HG03196 (cell line): ENCODE results near the gene TATDN2.
"Not testable (repeated sequence)": the region's sequence is repeated elsewhere in the genome, so short reads cannot be mapped to it uniquely, and the experiment has no call there.

Experiments used
- ATAC-seq: cut with Tn5 transposase; IDR thresholded peaks from one replicate; pipeline ENCODE4 v1.9.1; 2021; ENCODE audit not compliant: unreplicated experiment

Gene TATDN2

GRCh38 chr3:10235551-10235950, 12.7 kb upstream of the TATDN2 start:
- ATAC-seq, result no peak

DNA sequence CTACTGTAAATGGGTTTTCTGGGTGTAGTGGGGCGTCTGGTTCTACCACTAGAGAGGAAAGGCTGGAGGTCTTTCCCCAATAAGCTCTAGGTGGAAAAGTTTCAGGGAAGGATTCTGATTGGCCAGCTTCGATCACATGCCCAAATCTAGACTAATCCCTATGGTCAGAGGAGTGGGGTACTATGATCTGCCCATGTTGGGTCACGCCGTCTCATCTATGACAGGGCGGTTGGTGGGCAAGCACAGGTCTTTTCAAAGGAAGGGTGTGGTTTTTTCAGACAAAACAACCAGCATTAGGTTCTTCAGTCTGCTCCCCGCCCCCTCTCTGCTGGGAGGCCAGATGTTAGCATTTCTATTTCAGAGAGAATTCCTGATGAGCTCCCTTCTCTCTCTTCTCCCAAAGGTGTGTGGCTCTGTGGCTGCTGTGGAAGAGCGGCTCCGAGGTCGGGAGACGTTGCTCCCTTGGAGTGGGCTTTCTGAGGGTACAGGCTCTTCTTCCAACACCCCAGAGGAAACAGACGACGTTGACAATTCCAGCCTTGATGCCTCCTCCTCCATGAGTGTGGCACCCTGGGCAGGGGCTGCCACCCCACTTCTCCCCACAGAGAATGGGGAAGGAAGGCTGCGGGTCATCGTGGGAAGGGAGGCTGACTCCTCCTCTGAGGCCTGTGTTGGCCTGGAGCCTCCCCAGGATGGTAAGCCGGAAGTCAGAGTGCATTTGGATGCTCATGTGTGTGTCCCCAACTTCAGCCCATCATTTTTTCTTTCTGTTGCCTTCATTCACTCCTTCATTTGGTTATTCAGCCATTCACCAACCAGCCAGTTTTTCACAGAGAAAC, 9.7 kb upstream of the TATDN2 start:
- no peak for ATAC-seq

DNA sequence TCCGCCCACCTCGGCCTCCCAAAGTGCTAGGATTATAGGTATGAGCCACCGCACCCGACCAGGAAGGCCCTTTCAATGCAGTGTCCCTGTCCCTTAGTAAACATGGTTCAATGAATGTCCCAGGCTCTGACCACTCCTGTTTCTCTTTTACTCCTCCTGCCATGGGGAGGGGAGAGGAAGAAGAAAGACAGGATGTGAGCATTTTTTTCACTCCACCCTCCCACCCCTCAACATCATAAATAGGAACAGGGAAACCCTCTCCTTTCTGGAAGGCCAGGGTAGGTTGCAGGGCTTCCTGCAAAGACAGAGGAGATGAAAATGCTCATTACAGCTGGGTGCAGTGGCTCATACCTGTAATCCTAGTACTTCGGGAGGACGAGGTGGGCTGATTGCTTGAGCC, 7.5 kb upstream of the TATDN2 start:
- ATAC-seq, result no peak

GRCh38 chr3:10242182-10243065, 5.8 kb upstream of the TATDN2 start:
- no peak for ATAC-seq

DNA sequence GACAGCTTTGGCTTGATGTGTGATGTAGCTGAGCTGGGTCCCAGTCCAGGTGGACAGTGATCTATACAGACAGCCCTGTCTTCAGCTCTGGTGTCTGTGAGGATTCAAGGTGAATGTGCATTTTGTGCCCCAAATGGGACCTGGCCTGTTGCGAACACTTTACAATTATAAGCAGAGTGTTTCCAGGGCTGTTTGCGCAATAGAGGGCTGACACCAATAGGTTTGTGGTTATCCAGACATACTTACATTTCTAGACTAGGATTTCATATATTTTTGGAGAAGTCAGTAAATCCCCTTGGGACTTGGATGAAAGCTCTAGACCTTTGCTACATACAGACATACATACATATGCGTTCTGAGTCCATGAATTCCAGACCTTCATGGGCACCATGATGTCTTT, 4.2 kb upstream of the TATDN2 start:
- no peak for ATAC-seq

GRCh38 chr3:10245081-10245712, 3.1 kb upstream of the TATDN2 start:
- ATAC-seq, result no peak

DNA sequence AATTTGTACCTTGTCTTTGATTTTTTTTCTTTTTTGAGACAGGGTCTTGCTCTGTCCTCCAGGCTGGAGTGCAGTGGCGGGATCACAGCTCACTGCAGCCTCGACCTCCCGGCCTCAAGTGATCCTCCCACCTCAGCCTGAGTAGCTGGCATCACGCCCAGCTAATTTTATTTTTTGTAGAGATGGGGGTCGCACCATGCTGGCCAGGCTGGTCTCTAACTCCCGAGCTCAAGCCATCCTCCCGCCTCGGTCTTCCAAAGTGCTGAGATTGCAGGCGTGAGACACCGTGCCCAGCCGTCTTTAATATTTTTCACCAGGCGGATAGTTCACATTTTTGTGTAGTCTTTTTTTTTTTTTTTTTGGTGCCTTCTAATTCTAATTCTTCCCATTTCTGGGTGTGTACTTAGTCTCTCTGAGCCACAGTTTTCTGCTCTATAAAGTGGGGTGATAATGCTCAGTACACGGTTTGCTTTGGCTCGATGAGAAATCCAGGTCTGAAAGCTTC, 528 bp upstream of the TATDN2 start:
- no peak for ATAC-seq

DNA sequence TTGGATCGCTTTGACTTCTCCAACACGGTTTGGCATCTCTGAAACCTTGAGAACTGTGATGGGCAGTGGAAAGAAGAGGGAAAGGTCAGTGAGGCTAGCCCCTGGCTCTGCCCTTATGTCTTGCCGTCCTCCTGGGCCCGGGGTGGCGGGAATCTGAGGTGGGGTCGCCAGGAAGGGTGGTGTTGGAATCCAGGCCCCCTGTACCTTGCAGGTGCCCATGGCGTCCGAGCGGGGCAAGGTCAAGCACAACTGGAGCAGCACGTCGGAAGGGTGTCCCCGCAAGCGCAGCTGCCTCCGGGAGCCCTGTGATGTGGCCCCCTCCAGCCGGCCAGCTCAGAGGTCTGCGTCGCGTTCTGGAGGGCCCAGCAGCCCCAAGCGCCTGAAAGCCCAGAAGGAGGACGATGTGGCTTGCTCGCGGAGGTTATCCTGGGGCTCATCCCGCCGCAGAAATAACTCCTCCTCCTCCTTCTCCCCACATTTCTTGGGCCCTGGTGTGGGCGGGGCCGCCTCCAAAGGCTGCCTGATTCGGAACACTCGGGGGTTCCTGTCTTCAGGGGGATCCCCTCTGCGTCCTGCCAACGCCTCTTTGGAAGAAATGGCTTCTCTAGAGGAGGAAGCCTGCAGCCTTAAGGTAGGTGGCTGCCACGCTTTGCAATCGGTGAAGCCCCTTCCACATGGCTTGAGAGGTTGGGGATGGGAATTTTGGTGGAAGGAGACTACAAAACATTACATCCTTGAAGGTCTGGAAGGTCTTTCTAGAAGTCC, 907 bp downstream of the TATDN2 start:
- no peak for ATAC-seq

- no peak for ATAC-seq
Observed at GRCh38 chr3:10249833-10250232, 1.6 kb downstream of the TATDN2 start.

DNA sequence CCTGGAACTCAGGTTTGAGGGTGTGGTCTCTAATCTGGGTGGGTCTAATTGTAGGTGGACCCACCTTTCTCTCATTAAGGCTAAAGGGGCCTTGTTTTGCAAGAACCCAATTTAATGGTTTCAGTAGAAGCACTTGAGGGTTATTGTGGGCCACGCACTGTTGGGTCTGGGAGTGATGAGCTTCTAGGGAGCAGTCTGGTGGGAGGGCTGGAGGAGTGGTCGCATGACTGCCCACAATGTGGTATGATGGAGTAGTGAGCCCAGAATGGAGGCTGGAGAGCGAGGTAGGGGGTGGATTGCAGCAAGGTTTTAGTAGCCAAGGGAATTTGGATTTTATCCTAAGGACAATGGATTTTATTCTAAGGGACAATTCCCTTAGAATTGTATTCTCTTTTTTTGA, 2.7 kb downstream of the TATDN2 start:
- no peak for ATAC-seq

DNA sequence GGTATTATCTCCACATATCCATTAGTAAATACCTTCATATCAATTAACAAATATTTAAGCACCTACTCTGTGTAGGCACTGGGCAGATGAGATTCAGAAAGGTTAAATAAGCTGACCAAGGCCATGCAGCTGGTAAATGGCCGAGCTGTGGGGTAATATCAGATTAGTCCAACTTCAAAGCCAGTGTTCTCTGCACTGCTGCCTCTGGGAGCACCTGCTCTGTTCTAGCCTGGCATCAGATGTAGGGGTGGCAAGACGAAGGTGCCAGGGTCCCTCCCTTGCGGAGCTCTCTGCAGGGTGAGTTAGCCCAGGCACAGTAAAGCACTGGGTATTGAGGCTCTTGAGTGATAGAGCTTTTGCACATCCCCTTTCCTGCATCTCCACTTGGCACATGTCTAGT, 5.5 kb downstream of the TATDN2 start:
- no peak for ATAC-seq

- no peak for ATAC-seq
Observed at GRCh38 chr3:10255835-10256234, 7.6 kb downstream of the TATDN2 start.

GRCh38 chr3:10259036-10259435, 10.8 kb downstream of the TATDN2 start:
- ATAC-seq, result no peak

- ATAC-seq, result no peak
Observed at GRCh38 chr3:10259798-10260197, 11.5 kb downstream of the TATDN2 start.

GRCh38 chr3:10260211-10260701, 12.0 kb downstream of the TATDN2 start:
- no peak for ATAC-seq

- no peak for ATAC-seq
Observed at GRCh38 chr3:10262027-10262426, 13.8 kb downstream of the TATDN2 start.

DNA sequence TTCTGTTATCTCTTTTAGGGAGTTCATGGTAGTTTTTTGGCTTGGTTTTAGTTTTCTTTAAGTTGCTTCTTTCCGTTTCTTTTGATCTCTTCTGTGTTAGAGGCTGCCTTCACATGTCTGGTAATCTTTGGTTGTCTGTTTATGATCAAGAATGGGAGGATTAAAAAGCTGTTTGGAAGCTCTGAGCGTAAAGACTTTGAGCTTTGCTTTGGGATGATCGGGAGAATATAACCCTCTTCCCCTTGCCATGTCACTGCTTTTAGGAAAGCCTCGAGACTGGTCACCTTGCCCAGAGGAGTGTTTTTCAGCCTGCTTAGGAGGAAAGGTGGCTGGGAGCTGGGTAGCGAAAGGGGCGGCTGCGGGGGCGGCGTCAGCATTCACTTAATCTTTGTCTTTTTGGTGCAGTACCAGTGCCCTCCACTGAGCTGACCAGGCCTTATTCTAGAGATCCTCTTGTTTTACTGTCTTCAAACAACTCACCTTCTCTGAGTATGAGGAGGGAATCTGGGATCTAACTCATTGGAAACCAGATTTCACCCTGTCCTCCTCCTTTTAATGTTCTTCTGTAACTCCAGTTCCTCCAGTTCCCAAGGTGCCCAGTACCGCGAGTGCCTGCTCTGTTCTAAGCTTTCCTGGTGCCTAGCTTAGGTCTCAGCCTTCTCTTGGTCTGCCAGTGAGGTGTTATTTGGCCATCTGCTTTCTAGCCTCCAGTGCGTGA, 15.5 kb downstream of the TATDN2 start:
- no peak for ATAC-seq

GRCh38 chr3:10265833-10266232, 17.6 kb downstream of the TATDN2 start:
- no peak for ATAC-seq

DNA sequence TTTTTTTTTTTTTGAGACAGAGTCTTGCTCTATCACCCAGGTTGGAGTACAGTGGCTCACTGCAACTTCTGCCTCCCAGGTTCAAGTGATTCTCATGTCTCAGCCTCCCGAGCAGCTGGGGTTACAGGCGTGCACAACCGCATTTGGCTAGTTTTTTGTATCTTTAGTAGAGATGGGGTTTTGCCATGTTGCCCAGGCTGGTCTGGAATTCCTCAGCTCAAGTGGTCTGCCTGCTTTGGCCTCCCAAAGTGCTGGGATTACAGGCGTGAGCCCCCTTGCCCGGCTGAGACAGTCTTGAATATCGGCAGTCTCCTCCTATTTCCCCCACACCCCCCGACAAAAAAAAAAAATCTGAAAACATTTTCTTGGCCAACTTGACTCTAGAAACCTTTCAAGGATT, 18.7 kb downstream of the TATDN2 start:
- ATAC-seq, result not testable (repeated sequence)

GRCh38 chr3:10268116-10268515, 19.9 kb downstream of the TATDN2 start:
- no peak for ATAC-seq
